Hematopoietic multipotent progenitor cell treated with erythropoietin and hydrocortisone succinate and interleukin-3 and kit ligand, for 17 days (in vitro differentiated cells): ENCODE results near the gene UNC79.

ENCODE experiments used
- DNase-seq: peaks from one replicate; pipeline ENCODE4 v3.0.0-alpha.2; 2015; ENCODE audit warnings: low spot score

UNC79 gene

DNA sequence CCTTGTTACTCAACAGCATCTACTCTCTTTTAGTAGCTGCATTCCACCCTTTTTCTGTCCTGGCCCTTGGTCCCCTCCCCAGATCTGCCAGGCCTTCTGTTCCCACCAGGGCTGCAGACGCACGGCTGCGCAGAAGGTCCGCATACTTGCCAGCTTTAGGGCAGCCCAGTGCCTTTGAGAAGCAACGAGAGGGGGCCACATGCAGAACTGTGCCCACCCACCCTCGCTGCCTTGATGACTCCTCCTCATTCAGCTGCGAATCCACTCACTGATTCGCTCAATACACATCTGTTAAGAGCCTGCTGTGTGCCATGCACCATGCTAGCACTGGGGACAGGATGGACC lies 318.3 kb downstream of the UNC79 start:
- DNase-seq, result no peak

- DNase-seq, result no peak
These were observed 321.4 kb downstream of the UNC79 start for GRCh38 chr14:93751946-93752655.

- DNase-seq, result no peak
These were observed 322.3 kb downstream of the UNC79 start for GRCh38 chr14:93752980-93753561.

- no peak for DNase-seq
These were observed 322.9 kb downstream of the UNC79 start for GRCh38 chr14:93753647-93754046.

DNA sequence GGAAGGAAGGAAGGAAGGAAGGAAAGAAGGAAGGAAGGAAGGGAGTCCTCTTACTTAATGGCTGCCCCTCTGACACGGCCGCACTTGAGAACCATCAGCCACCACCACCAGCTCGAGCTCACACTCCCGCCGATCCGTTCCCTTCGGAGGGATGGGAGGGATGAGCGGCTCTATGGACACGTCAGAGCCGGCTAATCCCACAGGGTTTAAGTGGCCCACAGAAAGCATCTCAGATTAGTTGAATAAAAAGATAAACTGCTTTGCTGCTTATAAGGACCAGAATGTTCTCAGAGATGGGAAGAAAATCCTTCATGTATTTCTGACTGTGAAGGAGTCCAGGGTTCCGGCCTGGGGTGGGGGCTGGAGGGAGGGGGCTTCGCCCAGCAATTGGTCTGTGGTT lies 326.5 kb downstream of the UNC79 start:
- no peak for DNase-seq
